LNCaP clone FGC (cell line): ENCODE data around the gene CHAC2.

Experiments used
- DNase-seq: peaks from one replicate; pipeline ENCODE4 v3.0.0-alpha.2; 2011; ENCODE audit warnings: low read depth
- H3K4me3 ChIP-seq: 2 replicates; pipeline ENCODE4 v1.5.1; 2011; ENCODE audit warnings: mild to moderate bottlenecking, low read depth, low read length, control low read depth
- CTCF ChIP-seq: IDR thresholded peaks from 2 replicates; pipeline ENCODE4 v1.5.1; 2012; ENCODE audit warnings: mild to moderate bottlenecking; ENCODE audit not compliant: control insufficient read depth, insufficient read depth; ENCODE audit errors: extremely low read depth

Gene CHAC2

GRCh38 chr2:53778536-53779162, 11.0 kb downstream of the CHAC2 start:
- TF ChIP-seq CTCF = no peak
- no peak for DNase-seq
- H3K4me3 ChIP-seq = no peak overlapping the region

- H3K4me3 ChIP-seq = no peak overlapping the region
- DNase-seq = no peak
- no peak for TF ChIP-seq CTCF
Measured at GRCh38 chr2:53780056-53780455, 12.5 kb downstream of the CHAC2 start.

- no peak for TF ChIP-seq CTCF
- no peak for DNase-seq
- no peak overlapping the region for H3K4me3 ChIP-seq
Measured at GRCh38 chr2:53782676-53783075, 15.1 kb downstream of the CHAC2 start.

GRCh38 chr2:53784436-53784835, 16.8 kb downstream of the CHAC2 start:
- no peak for DNase-seq
- no peak overlapping the region for H3K4me3 ChIP-seq
- TF ChIP-seq CTCF = no peak

- H3K4me3 ChIP-seq = peak overlapping the region; percentile 72
- no peak for TF ChIP-seq CTCF
- DNase-seq = no peak
Measured at GRCh38 chr2:53785366-53785765, 17.8 kb downstream of the CHAC2 start.

- no peak for DNase-seq
- no peak for TF ChIP-seq CTCF
- peak overlapping the region; percentile 72 for H3K4me3 ChIP-seq
Measured at GRCh38 chr2:53786352-53786704, 18.7 kb downstream of the CHAC2 start.
